Heart left ventricle (tissue), 16 donors: ENCODE data around the gene KCNK2. TPM values are rescaled to one million over a fixed set of nuclear protein-coding genes. Genes with fewer than 3 reads are reported as not detected.
A peak's percentile ranks its signal among the peaks of the same experiment; 100 is the strongest.

Source experiments
- ATAC-seq, 4 donors: fragments of 200-7000 bp; cut with Tn5 transposase; one replicate each; pipeline ENCODE4 v1.9.1; 2020 to 2022; ENCODE audit warnings: moderate library complexity in 4 of 4, mild to moderate bottlenecking in 3 of 4, moderate number of reproducible peaks in 1 of 4
- DNase-seq, 5 donors: peaks; one replicate each; pipeline ENCODE4 v3.0.0-alpha.2; 2020
- H3K27ac ChIP-seq, 12 donors: fragments of 200-600 bp; sonication (generic) in 4 of 12; one replicate each; pipeline versions ENCODE4 v1.5.0 to v1.8.0; 2016 to 2022; ENCODE audit warnings: mild to moderate bottlenecking in 2 of 12
- H3K27me3 ChIP-seq, 9 donors: fragments of 200-600 bp; sonication (generic) in 2 of 9; one replicate each; pipeline versions ENCODE4 v1.5.1 to v1.8.0; 2016 to 2022; ENCODE audit warnings: mild to moderate bottlenecking in 3 of 9
- H3K36me3 ChIP-seq, 9 donors: fragments of 200-600 bp; sonication (generic) in 2 of 9; one replicate each; pipeline versions ENCODE4 v1.5.0 to v1.8.0; 2018 to 2022; ENCODE audit warnings: mild to moderate bottlenecking in 2 of 9
- H3K4me1 ChIP-seq, 12 donors: fragments of 200-600 bp; sonication (generic) in 4 of 12; one replicate each; pipeline versions ENCODE4 v1.5.0 to v1.8.0; 2016 to 2022; ENCODE audit warnings: mild to moderate bottlenecking in 3 of 12
- H3K4me3 ChIP-seq, 12 donors: fragments of 200-600 bp; sonication (generic) in 4 of 12; one replicate each; pipeline versions ENCODE4 v1.5.0 to v1.8.0; 2017 to 2022; ENCODE audit warnings: mild to moderate bottlenecking in 9 of 12, moderate library complexity in 4 of 12
- H3K9me3 ChIP-seq, 12 donors: fragments of 200-600 bp; sonication (generic) in 4 of 12; one replicate each; pipeline versions ENCODE4 v1.5.0 to v1.8.0; 2016 to 2022; ENCODE audit warnings: mild to moderate bottlenecking in 1 of 12
- POLR2A ChIP-seq, 2 donors: fragments of 450-650 bp; IDR thresholded peaks; one replicate each; pipeline ENCODE4 v1.6.1; 2017; ENCODE audit warnings: antibody characterized with exemption in 2 of 2, mild to moderate bottlenecking in 2 of 2, moderate library complexity in 2 of 2
- WGBS, 4 donors: extraction: QIAGEN DNeasy Blood & Tissue Kit in 2 of 4; methylation state at CpG; one replicate each; pipeline versions ENCODE4 v1.1.5 to v1.1.7; 2013 to 2018; 5-methylcytosine and 5-hydroxymethylcytosine counted together
- intact Hi-C, 10 donors: fragments of 100-400 bp; cut with DNase I; formaldehyde crosslinking; loops; one replicate each; pipeline versions ENCODE4 v1.11.1 to v1.14.2; 2022
- polyA plus RNA-seq, 2 donors: library from polyadenylated mRNA; stranded (reverse); fragments of 200-250 nt; gene quantifications; one replicate each; pipeline ENCODE4 v1.2.3, GENCODE V29; 2013
- total RNA-seq, 9 donors: library from RNA; depleted of rRNA in 2 of 9; stranded (reverse); fragments of >200 nt in 2 of 9; fragmentation: NEBNext Ultra II Directional in 3 of 9; extraction: Animal tissue kit (Norgen Biotek cat#: 25700) in 3 of 9; gene quantifications; one replicate each; pipeline versions ENCODE4 v1.1.0 to v1.2.4, GENCODE V29; 2016 to 2023
- TF ChIP-seq, protein P1 (sequence below), 12 donors: fragments of 200-600 bp; sonication (generic) in 4 of 12; IDR thresholded peaks; one replicate each; pipeline versions ENCODE4 v1.5.0 to v1.8.0; 2018 to 2022; ENCODE audit warnings: antibody characterized with exemption in 12 of 12, mild to moderate bottlenecking in 5 of 12
- donor health status: ischemic (EF 13 %, LVEDD 7.1; RV severe dilation, severe dysfunction).
- donor health status: healthy with polysubstance abuse.
- donor health status: DM: no; HTN: yes; CAD: no.
- donor health status: DM: no; HTN: no; CAD: no.
- donor health status: ischemic (EF 25% LVEDD 6.9; RV normal size, moderate dysfunction).
- donor health status: ischemic (EF 25% LVEDD 5.7; RV mildly dilated, moderate dysfunction).
- donor health status: healthy.
- donor health status: DM: yes; HTN: yes; CAD: no.
- donor health status: ischemic (EF 35%, LVEDD 5.7; RV mildly dilated, moderate dysfunction).
- donor health status: nonischemic (EF 11% LVEDD 7.7; RV severe dilation, severe dysfunction).
- donor health status: DM: yes; HTN: yes; CAD: no.
- donor health status: PGD.
- donor health status: ischemic (EF 29% LVEDD 5.4; RV normal size, mild dysfunction).
- donor health status: nonischemic (EF 23%, LVEDD 6.1; RV moderate dilation, normal function).

The KCNK2 gene
- total and polyA plus RNA-seq, 11 donors, result 0.04 to 1.3 (median 0.21) TPM; not detected in 3

DNA sequence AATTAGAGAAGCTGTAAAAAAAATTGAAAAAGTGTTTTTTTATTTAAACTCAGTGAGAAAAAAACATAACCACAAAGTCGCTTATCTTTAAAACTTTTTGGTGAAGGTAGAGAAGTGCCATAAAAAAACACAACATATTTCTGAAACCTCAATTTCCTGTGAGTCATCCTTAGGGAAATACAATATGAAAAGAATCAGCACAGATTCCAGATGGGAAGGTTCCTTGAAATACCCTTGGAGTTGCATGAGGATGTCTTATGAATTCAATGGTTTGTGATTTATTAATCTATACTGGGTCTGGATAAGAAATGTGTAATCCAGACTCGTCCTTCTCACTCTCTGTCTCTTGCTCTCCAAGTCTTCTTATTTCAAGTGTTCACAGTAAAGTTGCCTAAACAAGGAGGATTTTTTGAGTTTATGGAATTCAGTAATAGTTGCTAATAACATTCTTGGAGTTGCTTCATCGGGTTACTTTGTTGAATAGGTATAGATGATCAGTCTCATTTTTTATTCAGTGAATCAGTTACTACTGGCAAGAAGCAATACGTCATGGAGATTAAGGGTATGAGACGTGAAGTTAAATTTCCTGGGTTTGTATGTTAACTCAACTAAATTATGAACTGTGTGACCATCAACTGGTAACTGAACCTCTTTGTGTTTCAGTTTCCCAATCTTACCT, 191.4 kb downstream of the KCNK2 start:
- WGBS, 4 donors, result 71 to 78% (median 74%) methylated on average over 5 of the region's 5 CpGs
- no peaks in the 10 kb centered on the region for H3K27me3 ChIP-seq
- intact Hi-C loops, result no loop called here
- H3K27ac ChIP-seq, result no peak overlapping the region
- TF ChIP-seq, protein P1, sequence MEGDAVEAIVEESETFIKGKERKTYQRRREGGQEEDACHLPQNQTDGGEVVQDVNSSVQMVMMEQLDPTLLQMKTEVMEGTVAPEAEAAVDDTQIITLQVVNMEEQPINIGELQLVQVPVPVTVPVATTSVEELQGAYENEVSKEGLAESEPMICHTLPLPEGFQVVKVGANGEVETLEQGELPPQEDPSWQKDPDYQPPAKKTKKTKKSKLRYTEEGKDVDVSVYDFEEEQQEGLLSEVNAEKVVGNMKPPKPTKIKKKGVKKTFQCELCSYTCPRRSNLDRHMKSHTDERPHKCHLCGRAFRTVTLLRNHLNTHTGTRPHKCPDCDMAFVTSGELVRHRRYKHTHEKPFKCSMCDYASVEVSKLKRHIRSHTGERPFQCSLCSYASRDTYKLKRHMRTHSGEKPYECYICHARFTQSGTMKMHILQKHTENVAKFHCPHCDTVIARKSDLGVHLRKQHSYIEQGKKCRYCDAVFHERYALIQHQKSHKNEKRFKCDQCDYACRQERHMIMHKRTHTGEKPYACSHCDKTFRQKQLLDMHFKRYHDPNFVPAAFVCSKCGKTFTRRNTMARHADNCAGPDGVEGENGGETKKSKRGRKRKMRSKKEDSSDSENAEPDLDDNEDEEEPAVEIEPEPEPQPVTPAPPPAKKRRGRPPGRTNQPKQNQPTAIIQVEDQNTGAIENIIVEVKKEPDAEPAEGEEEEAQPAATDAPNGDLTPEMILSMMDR (IDR thresholded peaks at IDR 0.05), result no peak
- no peak for TF ChIP-seq POLR2A (IDR thresholded peaks at IDR 0.05)
- no peaks in the 10 kb centered on the region for H3K4me1 ChIP-seq
- DNase-seq, result no peak
- H3K4me3 ChIP-seq, result no peak overlapping the region
- no peak for ATAC-seq
- no peaks in the 10 kb centered on the region for H3K9me3 ChIP-seq
- no peaks in the 10 kb centered on the region for H3K36me3 ChIP-seq

DNA sequence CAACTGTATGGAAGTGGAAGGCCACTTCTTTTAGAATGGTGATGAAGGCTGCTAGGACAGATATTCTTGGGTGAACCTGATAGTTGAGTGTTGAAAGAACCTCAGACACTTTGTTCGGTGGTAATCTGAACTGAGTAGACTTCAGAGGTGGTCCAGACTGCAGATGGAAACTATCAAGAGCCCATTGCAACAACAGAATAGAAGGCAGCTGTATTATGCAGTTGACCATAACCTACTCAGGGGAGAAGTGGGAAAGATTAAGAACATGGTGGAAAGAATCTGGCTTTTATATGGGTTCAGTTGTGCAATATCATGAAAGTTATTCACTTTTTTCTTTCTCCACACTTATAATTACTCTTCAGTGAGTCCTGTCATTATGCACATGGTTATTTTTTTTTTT, 194.0 kb downstream of the KCNK2 start:
- 31 to 41% (median 34%) methylated on average over 1 of the region's 1 CpG for WGBS, 4 donors
- ATAC-seq (peak in 2 of 4 donors; percentile 33 to 48), DNase-seq (no peak)
- TF ChIP-seq, protein P1 (IDR thresholded peaks at IDR 0.05), result no peak
- intact Hi-C loops, result no loop called here
- H3K4me3 ChIP-seq, result no peak overlapping the region
- no peaks in the 10 kb centered on the region for H3K9me3 ChIP-seq
- H3K27ac ChIP-seq, result no peak overlapping the region
- H3K36me3 ChIP-seq, result no peaks in the 10 kb centered on the region
- H3K27me3 ChIP-seq, result no peaks in the 10 kb centered on the region
- no peaks in the 10 kb centered on the region for H3K4me1 ChIP-seq

DNA sequence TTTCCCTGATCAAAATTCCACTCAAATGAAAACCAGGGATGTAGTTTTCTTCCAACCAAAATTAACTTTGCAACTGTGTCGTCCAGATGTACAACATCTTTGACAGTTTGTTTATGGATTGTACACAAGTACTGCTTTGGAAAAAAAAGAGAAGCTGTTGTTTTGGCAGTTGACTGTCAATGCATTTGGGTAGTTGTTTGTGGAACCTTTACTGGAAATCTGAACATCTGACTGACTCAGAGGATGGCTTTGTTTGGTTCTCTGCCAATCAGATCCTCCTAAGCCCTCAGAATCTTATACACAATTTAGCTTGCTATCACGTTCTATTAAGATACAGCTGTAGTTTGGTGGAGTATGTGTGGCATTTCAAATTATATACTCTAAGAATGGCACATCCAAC, 195.0 kb downstream of the KCNK2 start:
- 37 to 51% (median 42%) methylated on average over 2 of the region's 2 CpGs for WGBS, 4 donors
- DNase-seq (no peak), ATAC-seq (no peak)
- intact Hi-C loops, result no loop called here
- Histone ChIP-seq H3K36me3 (no peaks in the 10 kb centered on the region), H3K27ac (no peak overlapping the region), H3K4me1 (no peaks in the 10 kb centered on the region), H3K4me3 (no peak overlapping the region), H3K27me3 (no peaks in the 10 kb centered on the region), H3K9me3 (no peaks in the 10 kb centered on the region)
- TF ChIP-seq POLR2A (IDR thresholded peaks at IDR 0.05), result no peak
- TF ChIP-seq, protein P1 (IDR thresholded peaks at IDR 0.05), result no peak

GRCh38 chr1:215279682-215280081, 197.1 kb downstream of the KCNK2 start:
- no peak overlapping the region for H3K4me3 ChIP-seq
- TF ChIP-seq, protein P1 (IDR thresholded peaks at IDR 0.05), result no peak
- no peak for TF ChIP-seq POLR2A (IDR thresholded peaks at IDR 0.05)
- intact Hi-C loops, result no loop called here
- no peaks in the 10 kb centered on the region for H3K36me3 ChIP-seq
- H3K4me1 ChIP-seq, result no peaks in the 10 kb centered on the region
- H3K27ac ChIP-seq, result no peak overlapping the region
- DNase-seq (no peak), ATAC-seq (no peak)
- H3K27me3 ChIP-seq, result no peaks in the 10 kb centered on the region
- 71 to 79% (median 74%) methylated on average over 3 of the region's 3 CpGs for WGBS, 4 donors
- no peaks in the 10 kb centered on the region for H3K9me3 ChIP-seq
